ENCODE measurements around the gene NTM. TPM values are rescaled to one million over a fixed set of nuclear protein-coding genes. Genes with fewer than 3 reads are reported as not detected.

The NTM gene
- total RNA-seq, 4 donors from 2014 or later: 0.78 to 1.1 (median 0.88) TPM; not detected in 1

- no peaks in the 10 kb centered on the region for H3K36me3 ChIP-seq
- H3K27ac ChIP-seq: peak overlapping the region in 1 of 3 donors; percentile 31
- no peaks in the 10 kb centered on the region for H3K27me3 ChIP-seq
- H3K4me3 ChIP-seq (replicated peaks in 1 of 3): no peak overlapping the region
- no peak for TF ChIP-seq POLR2A (IDR thresholded peaks at IDR 0.05)
- no peak for TF ChIP-seq CTCF (IDR thresholded peaks at IDR 0.05)
- no peaks in the 10 kb centered on the region for H3K9me3 ChIP-seq
- WGBS, 2 donors: 35 to 48% methylated on average over 6 of the region's 6 CpGs
- intact Hi-C loops (cut with DNase I): no loop called here
- peaks cover 0 to 4% of the 10 kb centered on the region in 2 donors for H3K4me1 ChIP-seq
- DNase-seq: peak; percentile 66 to 78
These were observed 567.9 kb downstream of the NTM start for GRCh38 chr11:131938351-131938751.

- Histone ChIP-seq H3K27ac (no peak overlapping the region), H3K4me3 (replicated peaks in 1 of 3) (no peak overlapping the region), H3K36me3 (no peaks in the 10 kb centered on the region), H3K4me1 (peaks cover 0 to 4% of the 10 kb centered on the region in 2 donors), H3K27me3 (no peaks in the 10 kb centered on the region), H3K9me3 (no peaks in the 10 kb centered on the region)
- TF ChIP-seq CTCF (IDR thresholded peaks at IDR 0.05) (no peak), POLR2A (IDR thresholded peaks at IDR 0.05) (no peak)
- DNase-seq: no peak
- intact Hi-C loops (cut with DNase I): no loop called here
- WGBS, 2 donors: 73 to 77% methylated on average over 4 of the region's 4 CpGs
These were observed 569.7 kb downstream of the NTM start for GRCh38 chr11:131940126-131940525.

GRCh38 chr11:131942878-131943277, 572.5 kb downstream of the NTM start:
- intact Hi-C loops (cut with DNase I): no loop called here
- no peak for TF ChIP-seq CTCF (IDR thresholded peaks at IDR 0.05)
- TF ChIP-seq POLR2A (IDR thresholded peaks at IDR 0.05): no peak
- H3K4me3 ChIP-seq (replicated peaks in 1 of 3): no peak overlapping the region
- peaks cover 0 to 4% of the 10 kb centered on the region in 2 donors for H3K4me1 ChIP-seq
- peak in 1 of 2 donors; percentile 10 for DNase-seq
- H3K36me3 ChIP-seq: no peaks in the 10 kb centered on the region
- H3K27me3 ChIP-seq: no peaks in the 10 kb centered on the region
- WGBS, 2 donors: 69 to 71% methylated on average over 7 of the region's 7 CpGs
- H3K27ac ChIP-seq: no peak overlapping the region
- H3K9me3 ChIP-seq: no peaks in the 10 kb centered on the region

GRCh38 chr11:131943295-131943694, 572.9 kb downstream of the NTM start:
- Histone ChIP-seq H3K4me3 (replicated peaks in 1 of 3) (no peak overlapping the region), H3K36me3 (no peaks in the 10 kb centered on the region), H3K27ac (no peak overlapping the region), H3K4me1 (peaks cover 0 to 4% of the 10 kb centered on the region in 2 donors), H3K27me3 (no peaks in the 10 kb centered on the region), H3K9me3 (no peaks in the 10 kb centered on the region)
- 69 to 70% methylated on average over 6 of the region's 6 CpGs for WGBS, 2 donors
- intact Hi-C loops (cut with DNase I): no loop called here
- DNase-seq: peak; percentile 19 to 57
- no peak for TF ChIP-seq POLR2A (IDR thresholded peaks at IDR 0.05)
- no peak for TF ChIP-seq CTCF (IDR thresholded peaks at IDR 0.05)

- H3K4me1 ChIP-seq: peaks cover 0 to 4% of the 10 kb centered on the region in 2 donors
- no peak for TF ChIP-seq CTCF (IDR thresholded peaks at IDR 0.05)
- TF ChIP-seq POLR2A (IDR thresholded peaks at IDR 0.05): no peak
- H3K27me3 ChIP-seq: no peaks in the 10 kb centered on the region
- H3K36me3 ChIP-seq: no peaks in the 10 kb centered on the region
- intact Hi-C loops (cut with DNase I): no loop called here
- H3K27ac ChIP-seq: no peak overlapping the region
- 49 to 54% methylated on average over 6 of the region's 6 CpGs for WGBS, 2 donors
- DNase-seq: no peak
- no peaks in the 10 kb centered on the region for H3K9me3 ChIP-seq
- no peak overlapping the region for H3K4me3 ChIP-seq (replicated peaks in 1 of 3)
These were observed 574.3 kb downstream of the NTM start for GRCh38 chr11:131944736-131945135.
